Common myeloid progenitor, CD34-positive (primary cell): ENCODE results near the gene TMEM54. TPM values are rescaled to one million over a fixed set of nuclear protein-coding genes. Genes with fewer than 3 reads are reported as not detected.
A peak's percentile ranks its signal among the peaks of the same experiment; 100 is the strongest.

Source experiments
- CTCF ChIA-PET: fragments of 350-600 bp; sonication (Branson Sonifier 250); formaldehyde crosslinking; loops from one replicate; lab custom pipeline; 2021; ENCODE audit warnings: antibody characterized with exemption; lab: Charles Lee
- POLR2A ChIA-PET: fragments of 350-600 bp; sonication (Branson Sonifier 250); formaldehyde crosslinking; loops from one replicate; lab custom pipeline; 2021; ENCODE audit warnings: antibody characterized with exemption; lab: Charles Lee
- DNase-seq, 3 donors: peaks; one replicate each; pipeline versions ENCODE4 v3.0.0 to v3.0.0-alpha.2; 2013
- H3K27ac ChIP-seq, 2 experiments: 1 replicate in 1 of 2; 2 replicates in 1 of 2; pipeline ENCODE4 v1.7.0; 2013; ENCODE audit warnings: inconsistent platforms in 2 of 2, low read length in 2 of 2, mild to moderate bottlenecking in 2 of 2, low read depth in 1 of 2, moderate library complexity in 1 of 2; ENCODE audit not compliant: severe bottlenecking in 2 of 2, insufficient read depth in 1 of 2, poor library complexity in 1 of 2
- H3K27me3 ChIP-seq, 5 experiments: replicated peaks in 2 of 5; 1 replicate in 3 of 5; 2 replicates in 2 of 5; pipeline versions ENCODE4 v1.6.1 to v1.7.0; 2013; ENCODE audit warnings: low read length in 4 of 5, mild to moderate bottlenecking in 2 of 5, moderate library complexity in 2 of 5, inconsistent platforms in 1 of 5; ENCODE audit not compliant: insufficient read depth in 5 of 5, control insufficient read depth in 4 of 5
- H3K36me3 ChIP-seq, 4 experiments: 1 replicate in 2 of 4; 2 replicates in 2 of 4; pipeline versions ENCODE4 v1.6.1 to v1.7.0; 2013; ENCODE audit warnings: low read length in 3 of 4, control low read depth in 1 of 4, mild to moderate bottlenecking in 1 of 4; ENCODE audit not compliant: control insufficient read depth in 4 of 4, insufficient read depth in 4 of 4
- H3K4me1 ChIP-seq, 4 experiments: 1 replicate in 3 of 4; 2 replicates in 1 of 4; pipeline versions ENCODE4 v1.6.1 to v1.7.1; 2013; ENCODE audit warnings: low read length in 3 of 4, mild to moderate bottlenecking in 3 of 4, control low read depth in 1 of 4, inconsistent platforms in 1 of 4, moderate library complexity in 1 of 4; ENCODE audit not compliant: control insufficient read depth in 4 of 4, insufficient read depth in 4 of 4; ENCODE audit errors: control extremely low read depth in 1 of 4
- H3K4me3 ChIP-seq, 7 experiments: 1 replicate in 4 of 7; 2 replicates in 3 of 7; pipeline versions ENCODE4 v1.5.1 to v1.7.0; 2013; ENCODE audit warnings: mild to moderate bottlenecking in 7 of 7, low read length in 6 of 7, moderate library complexity in 6 of 7, inconsistent platforms in 2 of 7, low read depth in 2 of 7, control low read depth in 1 of 7; ENCODE audit not compliant: insufficient read depth in 4 of 7, control insufficient read depth in 1 of 7; ENCODE audit errors: extremely low read depth in 1 of 7
- H3K9me3 ChIP-seq, 5 experiments: 1 replicate in 4 of 5; 2 replicates in 1 of 5; pipeline versions ENCODE4 v1.6.1 to v1.7.1; 2013; ENCODE audit warnings: low read length in 4 of 5, mild to moderate bottlenecking in 2 of 5, inconsistent platforms in 1 of 5, low read depth in 1 of 5, moderate library complexity in 1 of 5; ENCODE audit not compliant: control insufficient read depth in 4 of 5, insufficient read depth in 2 of 5; ENCODE audit errors: control extremely low read depth in 1 of 5
- WGBS: methylation state at CpG from one replicate; pipeline ENCODE4 v1.1.5; 2013; ENCODE audit not compliant: insufficient coverage; 5-methylcytosine and 5-hydroxymethylcytosine counted together
- polyA plus RNA-seq: library from polyadenylated mRNA; unstranded; fragments of 120-200 nt; gene quantifications from one replicate; pipeline ENCODE4 v1.2.1, GENCODE V29; 2013

The TMEM54 gene
- not detected for polyA plus RNA-seq

DNA sequence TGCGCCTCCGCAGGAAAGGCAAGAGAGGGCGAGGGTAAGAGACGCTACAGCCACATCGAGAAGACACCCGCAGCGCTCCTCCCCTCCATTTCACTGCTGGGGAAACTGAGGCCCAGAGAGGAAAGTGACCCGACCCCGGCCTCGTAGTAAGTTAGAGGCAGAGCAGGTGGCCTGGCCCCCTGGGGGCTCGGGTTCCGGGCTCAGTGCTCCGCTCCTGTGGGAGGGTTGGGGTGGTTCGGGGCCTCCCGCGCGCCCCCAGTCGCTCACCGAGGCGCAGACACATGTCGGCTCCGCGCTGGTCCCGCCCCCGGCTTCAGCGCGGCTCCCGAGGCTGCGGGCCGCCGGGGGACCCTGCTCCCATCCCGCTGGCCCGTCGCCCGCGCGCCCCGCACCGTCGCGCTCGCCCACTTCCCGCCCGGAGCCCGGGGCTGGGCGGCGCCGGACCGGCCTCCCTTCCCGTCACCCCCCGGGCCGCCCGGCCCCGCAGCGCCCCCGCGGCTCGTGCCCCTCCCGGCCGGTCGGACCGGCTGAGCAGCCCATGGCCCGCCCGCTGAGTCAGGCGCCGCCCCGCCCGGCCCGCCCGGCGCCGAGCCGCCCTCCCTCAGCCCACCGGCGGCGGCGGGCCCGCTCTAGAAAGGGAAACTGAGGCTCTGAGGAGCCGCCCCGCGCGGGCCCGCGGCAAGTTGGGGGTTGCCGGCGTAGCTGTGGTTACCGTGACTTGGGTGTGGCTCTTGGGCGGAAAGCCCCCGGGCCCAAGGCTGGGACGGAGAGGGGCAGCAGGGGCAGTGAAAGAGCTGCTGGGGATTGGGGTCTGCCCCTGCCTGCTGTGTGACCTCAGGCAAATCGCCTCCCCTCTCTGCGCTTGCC lies at the start of gene TMEM54:
TSS of gene TMEM54 (minus strand) at position 434 of the 867 bp plus-strand sequence. CDS start at position 283, 151 bp downstream.
- H3K27me3 ChIP-seq = peaks cover 7 to 70% (median 32%) of the 10 kb centered on the region in 5 experiments
- CTCF ChIA-PET = interaction anchor here (1.9 kb wide), 1 partner anchor 11 kb away, joined by 9 read pairs; no protein-coding TSS in a partner anchor
- peak in 1 of 3 donors; percentile 36 for DNase-seq

GRCh38 chr1:32949519-32949918 lies 48.3 kb upstream of the TMEM54 start:
- Histone ChIP-seq H3K4me3 (no peak overlapping the region), H3K9me3 (no peaks in the 10 kb centered on the region), H3K4me1 (peaks cover 0 to 6% (median 2%) of the 10 kb centered on the region in 4 experiments), H3K27ac (no peak overlapping the region), H3K36me3 (peaks cover 13 to 27% (median 24%) of the 10 kb centered on the region in 4 experiments), H3K27me3 (no peaks in the 10 kb centered on the region)
- 96% methylated on average over 4 of the region's 5 CpGs for WGBS
- ChIA-PET CTCF (interaction anchor here (0.9 to 1.7 kb wide), 2 partner anchors 71 to 105 kb away, joined by 3 to 5 read pairs; no protein-coding TSS in a partner anchor), POLR2A (no interaction called here)
- DNase-seq = no peak

More for the DNA sequence above, at the start of gene TMEM54:
- POLR2A ChIA-PET = no interaction called here
- Histone ChIP-seq H3K4me1 (peaks cover 0 to 10% (median 9%) of the 10 kb centered on the region in 4 experiments), H3K9me3 (no peaks in the 10 kb centered on the region), H3K27ac (no peak within 1 kb of the TSS), H3K4me3 (peak within 1 kb of the TSS; percentile 0 to 64 (median 50)), H3K36me3 (no peaks in the 10 kb centered on the region)
- WGBS = 2% methylated on average over 48 of the region's 92 CpGs

- ChIA-PET CTCF (interaction anchor here (0.9 to 1.7 kb wide), 2 partner anchors 72 to 106 kb away, joined by 3 to 5 read pairs; no protein-coding TSS in a partner anchor), POLR2A (no interaction called here)
- no peak overlapping the region for H3K27ac ChIP-seq
- no peak for DNase-seq
- H3K9me3 ChIP-seq = no peaks in the 10 kb centered on the region
- peaks cover 16 to 33% (median 28%) of the 10 kb centered on the region in 4 experiments for H3K36me3 ChIP-seq
- H3K27me3 ChIP-seq = no peaks in the 10 kb centered on the region
- 14% methylated on average over 1 of the region's 1 CpG for WGBS
- H3K4me3 ChIP-seq = no peak overlapping the region
- H3K4me1 ChIP-seq = peaks cover 0 to 6% (median 2%) of the 10 kb centered on the region in 4 experiments
Observed at GRCh38 chr1:32948905-32949304, 47.7 kb upstream of the TMEM54 start.

DNA sequence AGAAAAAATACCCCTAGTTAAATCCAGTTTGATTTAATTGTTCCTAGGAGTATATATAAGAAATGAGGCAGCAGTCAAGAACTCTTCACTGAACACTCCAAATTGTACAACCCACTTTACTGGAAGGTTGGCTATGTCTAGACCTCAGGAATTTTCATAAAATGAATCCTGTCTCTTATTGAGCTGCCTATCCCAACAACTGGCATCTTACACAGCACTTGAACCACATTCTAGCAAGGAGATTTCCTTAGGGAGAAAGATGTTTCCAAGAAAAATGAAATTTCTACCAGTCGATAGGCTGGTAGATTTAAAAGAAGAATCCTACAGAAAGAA lies 47.2 kb upstream of the TMEM54 start:
- ChIA-PET POLR2A (no interaction called here), CTCF (interaction anchor here (0.9 to 1.7 kb wide), 2 partner anchors 72 to 106 kb away, joined by 3 to 5 read pairs; no protein-coding TSS in a partner anchor)
- Histone ChIP-seq H3K27me3 (no peaks in the 10 kb centered on the region), H3K4me1 (peaks cover 0 to 6% (median under 1%) of the 10 kb centered on the region in 4 experiments), H3K9me3 (no peaks in the 10 kb centered on the region), H3K27ac (no peak overlapping the region), H3K36me3 (peaks cover 16 to 38% (median 33%) of the 10 kb centered on the region in 4 experiments), H3K4me3 (no peak overlapping the region)
- 100% methylated on average over 1 of the region's 1 CpG for WGBS
- no peak for DNase-seq

DNA sequence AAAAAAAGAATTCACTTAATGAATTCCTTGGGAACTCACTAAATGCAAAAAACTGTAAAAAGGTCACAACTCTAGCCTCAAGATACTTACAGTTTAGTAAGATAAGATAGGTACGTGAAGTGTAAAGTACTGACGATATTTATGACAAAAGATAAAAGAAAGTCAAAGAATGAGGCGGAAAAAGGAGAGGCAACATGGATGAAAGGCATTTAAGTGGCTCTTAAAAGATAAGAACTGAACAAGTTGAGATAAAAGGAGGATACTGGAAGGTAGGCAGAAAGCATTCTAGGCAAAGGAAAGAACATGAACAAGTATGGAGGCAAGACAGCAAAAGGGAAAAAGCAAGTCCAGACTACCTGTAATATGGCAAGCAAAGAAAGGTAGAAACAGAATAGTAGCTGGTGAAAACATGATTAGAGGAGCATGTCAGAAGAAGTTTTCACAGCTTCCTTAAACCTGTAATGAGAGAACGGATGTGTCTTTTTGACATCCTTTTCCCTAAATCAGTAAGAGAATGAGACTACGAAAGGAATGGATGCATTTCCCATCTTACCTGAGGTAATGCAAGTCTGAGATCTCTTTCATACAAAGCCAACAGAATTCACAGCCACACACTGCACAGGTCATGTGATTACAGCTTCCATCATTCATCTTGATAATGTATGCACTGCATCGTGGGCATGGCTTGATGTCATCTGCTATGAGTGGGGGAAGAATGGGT lies 46.6 kb upstream of the TMEM54 start:
- ChIA-PET POLR2A (no interaction called here), CTCF (no interaction called here)
- Histone ChIP-seq H3K27ac (no peak overlapping the region), H3K27me3 (no peaks in the 10 kb centered on the region), H3K4me3 (no peak overlapping the region), H3K4me1 (peaks cover 0 to 6% (median 0%) of the 10 kb centered on the region in 4 experiments), H3K36me3 (peaks cover 16 to 41% (median 35%) of the 10 kb centered on the region in 4 experiments), H3K9me3 (no peaks in the 10 kb centered on the region)
- 91% methylated on average over 4 of the region's 6 CpGs for WGBS
- DNase-seq = no peak

GRCh38 chr1:32946413-32946812 lies 45.2 kb upstream of the TMEM54 start:
- no peak overlapping the region for H3K27ac ChIP-seq
- peaks cover 16 to 52% (median 42%) of the 10 kb centered on the region in 4 experiments for H3K36me3 ChIP-seq
- H3K27me3 ChIP-seq = no peaks in the 10 kb centered on the region
- peaks cover 0 to 6% (median 0%) of the 10 kb centered on the region in 4 experiments for H3K4me1 ChIP-seq
- H3K9me3 ChIP-seq = no peaks in the 10 kb centered on the region
- ChIA-PET POLR2A (no interaction called here), CTCF (interaction anchor here (1.1 kb wide), 2 partner anchors 9 to 47 kb away, joined by 3 to 5 read pairs; no protein-coding TSS in a partner anchor)
- WGBS = 100% methylated on average over 1 of the region's 2 CpGs
- no peak overlapping the region for H3K4me3 ChIP-seq
- no peak for DNase-seq
